GM23248 (cell line): ENCODE measurements around the gene GRK2.

Experiments used
- EZH2 ChIP-seq: fragments of 200-600 bp; sonication (generic); IDR thresholded peaks from 2 replicates; pipeline ENCODE4 v1.6.1; 2018; ENCODE audit warnings: antibody characterized with exemption, mild to moderate bottlenecking; ENCODE audit not compliant: insufficient read depth, poor library complexity, severe bottlenecking
- EZH2phosphoT487 ChIP-seq: fragments of 200-600 bp; sonication (generic); IDR thresholded peaks from 2 replicates; pipeline ENCODE4 v1.6.1; 2018; ENCODE audit warnings: antibody characterized with exemption, moderate library complexity, mild to moderate bottlenecking, low read depth; ENCODE audit not compliant: insufficient read depth

DNA sequence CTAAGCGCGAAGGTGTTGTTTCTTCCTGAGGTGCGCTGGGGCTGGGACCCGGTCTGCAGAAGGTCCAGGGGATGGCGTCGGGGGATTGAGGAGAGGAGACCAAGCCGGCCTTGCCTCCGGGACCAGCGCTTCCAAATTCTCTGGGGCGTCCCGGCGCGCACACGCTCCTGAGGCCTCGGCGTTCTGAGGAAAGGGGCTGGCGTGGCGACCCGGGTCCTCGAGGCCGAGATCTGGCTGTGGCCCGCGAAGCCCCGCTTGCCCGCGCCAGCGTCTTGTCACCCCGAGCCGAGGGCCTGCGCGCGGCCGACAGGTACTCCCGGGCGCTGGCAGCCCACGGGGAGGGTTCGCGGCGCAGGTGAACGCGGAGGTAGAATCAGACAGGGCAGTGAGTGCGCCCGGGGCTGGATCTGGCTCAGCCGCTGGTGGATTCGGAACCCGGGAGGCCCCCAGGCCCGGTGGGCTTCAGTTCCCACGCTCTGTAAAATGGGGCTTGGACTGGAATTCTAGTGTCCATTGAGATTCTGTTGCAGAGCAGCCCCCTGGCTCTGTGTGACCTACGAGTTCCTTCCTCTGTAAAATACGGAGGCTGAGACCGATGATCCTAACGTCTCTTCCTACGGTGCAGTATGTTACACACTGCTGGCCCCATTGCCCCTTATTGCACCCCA is 51.7 kb downstream of the GRK2 start:
- no peak for TF ChIP-seq EZH2
- no peak for TF ChIP-seq EZH2phosphoT487
